Measurements from ENCODE around the gene KLHL26. TPM values are rescaled to one million over a fixed set of nuclear protein-coding genes. Genes with fewer than 3 reads are reported as not detected.

KLHL26 gene
- polyA plus RNA-seq, 1 donor (not counting 4 experiments of a cell fraction or from before 2014, with no cell fraction given): 0.68 TPM

GRCh38 chr19:18655173-18655844 lies 18.5 kb downstream of the KLHL26 start:
- no peak for TF ChIP-seq EZH2 (IDR thresholded peaks at IDR 0.05; ENCODE audit: low read length)
- no peak for TF ChIP-seq CTCF (optimal IDR thresholded peaks at IDR 0.05 in 1 of 3, IDR thresholded peaks at IDR 0.05 in 1 of 3, conservative IDR thresholded peaks at IDR 0.05 in 1 of 3; ENCODE audit: extremely low read depth in 1 of 3, insufficient read depth in 2 of 3, low read length in 3 of 3)
- H4K20me1 ChIP-seq (ENCODE audit: control insufficient read depth, extremely low read depth, insufficient read depth, low read length): no peaks in the 10 kb centered on the region
- no peaks in the 10 kb centered on the region for H3K9me3 ChIP-seq (ENCODE audit: control insufficient read depth, low read depth, low read length)
- no peaks in the 10 kb centered on the region for H3K9me1 ChIP-seq (ENCODE audit: control insufficient read depth, extremely low read depth, insufficient read depth, low read length)
- peaks cover 3% of the 10 kb centered on the region for H3K4me1 ChIP-seq (ENCODE audit: control insufficient read depth, extremely low read depth, insufficient read depth, low read length)
- H3K79me2 ChIP-seq (ENCODE audit: control insufficient read depth, insufficient read depth, low read length): no peaks in the 10 kb centered on the region
- DNase-seq (ENCODE audit: low read depth, low spot score) (no peak), FAIRE-seq (no peak)
- H3K9ac ChIP-seq (ENCODE audit: control insufficient read depth, extremely low read depth, insufficient read depth, low read length): no peak overlapping the region
- H3K4me2 ChIP-seq (ENCODE audit: control insufficient read depth, extremely low read depth, insufficient read depth, low read depth, low read length): no peak overlapping the region
- H3K36me3 ChIP-seq (ENCODE audit: control insufficient read depth in 2 of 2, extremely low read depth in 1 of 2, insufficient read depth in 2 of 2, low read length in 2 of 2): no peaks in the 10 kb centered on the region
- dilution Hi-C loops (cut with MboI; ENCODE audit: extremely low pct_ligation_motif_present, low sequenced_read_pairs): no loop called here
- H3K27me3 ChIP-seq (ENCODE audit: control insufficient read depth, extremely low read depth, insufficient read depth, low read length): peaks cover 11% of the 10 kb centered on the region
- H2AFZ ChIP-seq (ENCODE audit: control insufficient read depth, low read length): no peak overlapping the region
- no peak overlapping the region for H3K4me3 ChIP-seq (ENCODE audit: control insufficient read depth in 2 of 3, extremely low read depth in 1 of 3, insufficient read depth in 2 of 3, low read depth in 1 of 3, low read length in 3 of 3)
- no peak overlapping the region for H3K27ac ChIP-seq (ENCODE audit: control insufficient read depth, insufficient read depth, low read length)

GRCh38 chr19:18656337-18657086 lies 19.7 kb downstream of the KLHL26 start:
- H3K4me2 ChIP-seq (ENCODE audit: control insufficient read depth, extremely low read depth, insufficient read depth, low read depth, low read length): no peak overlapping the region
- H3K4me1 ChIP-seq (ENCODE audit: control insufficient read depth, extremely low read depth, insufficient read depth, low read length): peaks cover 2% of the 10 kb centered on the region
- no peaks in the 10 kb centered on the region for H4K20me1 ChIP-seq (ENCODE audit: control insufficient read depth, extremely low read depth, insufficient read depth, low read length)
- TF ChIP-seq EZH2 (IDR thresholded peaks at IDR 0.05; ENCODE audit: low read length) (no peak), CTCF (optimal IDR thresholded peaks at IDR 0.05 in 1 of 3, IDR thresholded peaks at IDR 0.05 in 1 of 3, conservative IDR thresholded peaks at IDR 0.05 in 1 of 3; ENCODE audit: extremely low read depth in 1 of 3, insufficient read depth in 2 of 3, low read length in 3 of 3) (no peak)
- no peak overlapping the region for H3K27ac ChIP-seq (ENCODE audit: control insufficient read depth, insufficient read depth, low read length)
- FAIRE-seq (no peak), DNase-seq (ENCODE audit: low read depth, low spot score) (no peak)
- dilution Hi-C loops (cut with MboI; ENCODE audit: extremely low pct_ligation_motif_present, low sequenced_read_pairs): no loop called here
- H3K9ac ChIP-seq (ENCODE audit: control insufficient read depth, extremely low read depth, insufficient read depth, low read length): no peak overlapping the region
- no peak overlapping the region for H2AFZ ChIP-seq (ENCODE audit: control insufficient read depth, low read length)
- H3K27me3 ChIP-seq (ENCODE audit: control insufficient read depth, extremely low read depth, insufficient read depth, low read length): peaks cover 11% of the 10 kb centered on the region
- no peak overlapping the region for H3K4me3 ChIP-seq (ENCODE audit: control insufficient read depth in 2 of 3, extremely low read depth in 1 of 3, insufficient read depth in 2 of 3, low read depth in 1 of 3, low read length in 3 of 3)
- H3K36me3 ChIP-seq (ENCODE audit: control insufficient read depth in 2 of 2, extremely low read depth in 1 of 2, insufficient read depth in 2 of 2, low read length in 2 of 2): no peaks in the 10 kb centered on the region
- no peaks in the 10 kb centered on the region for H3K79me2 ChIP-seq (ENCODE audit: control insufficient read depth, insufficient read depth, low read length)
- no peaks in the 10 kb centered on the region for H3K9me3 ChIP-seq (ENCODE audit: control insufficient read depth, low read depth, low read length)
- no peaks in the 10 kb centered on the region for H3K9me1 ChIP-seq (ENCODE audit: control insufficient read depth, extremely low read depth, insufficient read depth, low read length)
